Common myeloid progenitor, CD34-positive (primary cell): ENCODE results near the gene TMEM135.

Experiments used
- CTCF ChIA-PET: fragments of 350-600 bp; sonication (Branson Sonifier 250); formaldehyde crosslinking; loops from one replicate; lab custom pipeline; 2021; ENCODE audit warnings: antibody characterized with exemption; lab: Charles Lee
- POLR2A ChIA-PET: fragments of 350-600 bp; sonication (Branson Sonifier 250); formaldehyde crosslinking; loops from one replicate; lab custom pipeline; 2021; ENCODE audit warnings: antibody characterized with exemption; lab: Charles Lee
- DNase-seq, 3 donors: peaks; one replicate each; pipeline versions ENCODE4 v3.0.0 to v3.0.0-alpha.2; 2013
- H3K27ac ChIP-seq, 2 experiments: 1 replicate in 1 of 2; 2 replicates in 1 of 2; pipeline ENCODE4 v1.7.0; 2013; ENCODE audit warnings: inconsistent platforms in 2 of 2, low read length in 2 of 2, mild to moderate bottlenecking in 2 of 2, low read depth in 1 of 2, moderate library complexity in 1 of 2; ENCODE audit not compliant: severe bottlenecking in 2 of 2, insufficient read depth in 1 of 2, poor library complexity in 1 of 2
- H3K27me3 ChIP-seq, 5 experiments: replicated peaks in 2 of 5; 1 replicate in 3 of 5; 2 replicates in 2 of 5; pipeline versions ENCODE4 v1.6.1 to v1.7.0; 2013; ENCODE audit warnings: low read length in 4 of 5, mild to moderate bottlenecking in 2 of 5, moderate library complexity in 2 of 5, inconsistent platforms in 1 of 5; ENCODE audit not compliant: insufficient read depth in 5 of 5, control insufficient read depth in 4 of 5
- H3K36me3 ChIP-seq, 4 experiments: 1 replicate in 2 of 4; 2 replicates in 2 of 4; pipeline versions ENCODE4 v1.6.1 to v1.7.0; 2013; ENCODE audit warnings: low read length in 3 of 4, control low read depth in 1 of 4, mild to moderate bottlenecking in 1 of 4; ENCODE audit not compliant: control insufficient read depth in 4 of 4, insufficient read depth in 4 of 4
- H3K4me1 ChIP-seq, 4 experiments: 1 replicate in 3 of 4; 2 replicates in 1 of 4; pipeline versions ENCODE4 v1.6.1 to v1.7.1; 2013; ENCODE audit warnings: low read length in 3 of 4, mild to moderate bottlenecking in 3 of 4, control low read depth in 1 of 4, inconsistent platforms in 1 of 4, moderate library complexity in 1 of 4; ENCODE audit not compliant: control insufficient read depth in 4 of 4, insufficient read depth in 4 of 4; ENCODE audit errors: control extremely low read depth in 1 of 4
- H3K4me3 ChIP-seq, 7 experiments: 1 replicate in 4 of 7; 2 replicates in 3 of 7; pipeline versions ENCODE4 v1.5.1 to v1.7.0; 2013; ENCODE audit warnings: mild to moderate bottlenecking in 7 of 7, low read length in 6 of 7, moderate library complexity in 6 of 7, inconsistent platforms in 2 of 7, low read depth in 2 of 7, control low read depth in 1 of 7; ENCODE audit not compliant: insufficient read depth in 4 of 7, control insufficient read depth in 1 of 7; ENCODE audit errors: extremely low read depth in 1 of 7
- H3K9me3 ChIP-seq, 5 experiments: 1 replicate in 4 of 5; 2 replicates in 1 of 5; pipeline versions ENCODE4 v1.6.1 to v1.7.1; 2013; ENCODE audit warnings: low read length in 4 of 5, mild to moderate bottlenecking in 2 of 5, inconsistent platforms in 1 of 5, low read depth in 1 of 5, moderate library complexity in 1 of 5; ENCODE audit not compliant: control insufficient read depth in 4 of 5, insufficient read depth in 2 of 5; ENCODE audit errors: control extremely low read depth in 1 of 5
- WGBS: methylation state at CpG from one replicate; pipeline ENCODE4 v1.1.5; 2013; ENCODE audit not compliant: insufficient coverage; 5-methylcytosine and 5-hydroxymethylcytosine counted together

The TMEM135 gene

GRCh38 chr11:87137711-87138110 is 100.0 kb downstream of the TMEM135 start:
- Histone ChIP-seq H3K9me3 (peaks cover 0 to 12% (median 0%) of the 10 kb centered on the region in 5 experiments), H3K27me3 (no peaks in the 10 kb centered on the region), H3K4me1 (no peaks in the 10 kb centered on the region), H3K27ac (no peak overlapping the region), H3K4me3 (no peak overlapping the region), H3K36me3 (peaks cover 0 to 8% (median 2%) of the 10 kb centered on the region in 4 experiments)
- ChIA-PET POLR2A (no interaction called here), CTCF (interaction anchor here (0.8 kb wide), 1 partner anchor 18 kb away, joined by 3 read pairs; no protein-coding TSS in a partner anchor)
- DNase-seq, result no peak
- no CpG with 5 or more reads among the region's 2 CpGs for WGBS

GRCh38 chr11:87139475-87139874 is 101.7 kb downstream of the TMEM135 start:
- POLR2A ChIA-PET, result no interaction called here

GRCh38 chr11:87141322-87141721 is 103.6 kb downstream of the TMEM135 start:
- ChIA-PET POLR2A (no interaction called here), CTCF (no interaction called here)
- no peaks in the 10 kb centered on the region for H3K4me1 ChIP-seq
- DNase-seq, result no peak
- peaks cover 0 to 6% (median 2%) of the 10 kb centered on the region in 4 experiments for H3K36me3 ChIP-seq
- H3K27ac ChIP-seq, result no peak overlapping the region
- no CpG with 5 or more reads among the region's 2 CpGs for WGBS
- no peak overlapping the region for H3K4me3 ChIP-seq
- no peaks in the 10 kb centered on the region for H3K27me3 ChIP-seq
- peaks cover 0 to 12% (median 0%) of the 10 kb centered on the region in 5 experiments for H3K9me3 ChIP-seq

More at GRCh38 chr11:87139475-87139874, 101.7 kb downstream of the TMEM135 start:
- peaks cover 0 to 12% (median 0%) of the 10 kb centered on the region in 5 experiments for H3K9me3 ChIP-seq
- CTCF ChIA-PET, result no interaction called here
- peaks cover 0 to 8% (median 2%) of the 10 kb centered on the region in 4 experiments for H3K36me3 ChIP-seq
- no peaks in the 10 kb centered on the region for H3K4me1 ChIP-seq
- H3K27ac ChIP-seq, result no peak overlapping the region
- no peaks in the 10 kb centered on the region for H3K27me3 ChIP-seq
- no peak for DNase-seq
- no peak overlapping the region for H3K4me3 ChIP-seq
- WGBS, result no CpG with 5 or more reads among the region's 1 CpG

- POLR2A ChIA-PET, result no interaction called here
- no peaks in the 10 kb centered on the region for H3K27me3 ChIP-seq
- 100% methylated on average over 1 of the region's 3 CpGs for WGBS
- peaks cover 0 to 12% (median 0%) of the 10 kb centered on the region in 5 experiments for H3K9me3 ChIP-seq
- H3K4me3 ChIP-seq, result no peak overlapping the region
- CTCF ChIA-PET, result no interaction called here
- peaks cover 0 to 6% (median 2%) of the 10 kb centered on the region in 4 experiments for H3K36me3 ChIP-seq
- H3K4me1 ChIP-seq, result no peaks in the 10 kb centered on the region
- no peak for DNase-seq
- no peak overlapping the region for H3K27ac ChIP-seq
Measured at GRCh38 chr11:87141980-87142514, 104.3 kb downstream of the TMEM135 start.

- peaks cover 0 to 12% (median 0%) of the 10 kb centered on the region in 5 experiments for H3K9me3 ChIP-seq
- no peak overlapping the region for H3K4me3 ChIP-seq
- POLR2A ChIA-PET, result no interaction called here
- peaks cover 0 to 6% (median 2%) of the 10 kb centered on the region in 4 experiments for H3K36me3 ChIP-seq
- no peak overlapping the region for H3K27ac ChIP-seq
- CTCF ChIA-PET, result interaction anchor here (0.5 kb wide), 1 partner anchor 19 kb away, joined by 3 read pairs; no protein-coding TSS in a partner anchor
- 83% methylated on average over 1 of the region's 1 CpG for WGBS
- H3K27me3 ChIP-seq, result no peaks in the 10 kb centered on the region
- no peaks in the 10 kb centered on the region for H3K4me1 ChIP-seq
- DNase-seq, result no peak
Measured at GRCh38 chr11:87142594-87142993, 104.9 kb downstream of the TMEM135 start.

- WGBS, result 80% methylated on average over 2 of the region's 4 CpGs
- H3K4me3 ChIP-seq, result no peak overlapping the region
- H3K27ac ChIP-seq, result no peak overlapping the region
- peaks cover 0 to 3% (median 1%) of the 10 kb centered on the region in 4 experiments for H3K36me3 ChIP-seq
- H3K4me1 ChIP-seq, result no peaks in the 10 kb centered on the region
- ChIA-PET CTCF (no interaction called here), POLR2A (no interaction called here)
- H3K9me3 ChIP-seq, result peaks cover 0 to 10% (median 0%) of the 10 kb centered on the region in 5 experiments
- no peak for DNase-seq
- no peaks in the 10 kb centered on the region for H3K27me3 ChIP-seq
Measured at GRCh38 chr11:87143641-87144040, 105.9 kb downstream of the TMEM135 start.

GRCh38 chr11:87144252-87144651 is 106.5 kb downstream of the TMEM135 start:
- DNase-seq, result no peak
- H3K9me3 ChIP-seq, result peaks cover 0 to 4% (median 0%) of the 10 kb centered on the region in 5 experiments
- H3K36me3 ChIP-seq, result peaks cover 0 to 3% (median 0%) of the 10 kb centered on the region in 4 experiments
- no peak overlapping the region for H3K4me3 ChIP-seq
- 83% methylated on average over 1 of the region's 3 CpGs for WGBS
- ChIA-PET CTCF (no interaction called here), POLR2A (no interaction called here)
- H3K27ac ChIP-seq, result no peak overlapping the region
- H3K27me3 ChIP-seq, result no peaks in the 10 kb centered on the region
- H3K4me1 ChIP-seq, result no peaks in the 10 kb centered on the region
